AG10803 (cell line): ENCODE measurements around the gene LENG8.

Experiments
- DNase-seq: peaks from one replicate; pipeline ENCODE4 v3.0.0; 2010; ENCODE audit warnings: low read depth
- H3K4me3 ChIP-seq: 2 replicates; pipeline ENCODE4 v1.5.1; 2011; ENCODE audit warnings: mild to moderate bottlenecking, low read length, control low read depth
- CTCF ChIP-seq: conservative IDR thresholded peaks from 2 replicates; pipeline ENCODE4 v1.5.1; 2011; ENCODE audit warnings: mild to moderate bottlenecking, low read length, control low read depth, inconsistent platforms

Gene LENG8

GRCh38 chr19:54454781-54455675 is 6.0 kb downstream of the LENG8 start:
- TF ChIP-seq CTCF = no peak
- H3K4me3 ChIP-seq = no peak overlapping the region
- DNase-seq = no peak

GRCh38 chr19:54455786-54456422 is 6.9 kb downstream of the LENG8 start:
- H3K4me3 ChIP-seq = no peak overlapping the region
- no peak for TF ChIP-seq CTCF
- no peak for DNase-seq

DNA sequence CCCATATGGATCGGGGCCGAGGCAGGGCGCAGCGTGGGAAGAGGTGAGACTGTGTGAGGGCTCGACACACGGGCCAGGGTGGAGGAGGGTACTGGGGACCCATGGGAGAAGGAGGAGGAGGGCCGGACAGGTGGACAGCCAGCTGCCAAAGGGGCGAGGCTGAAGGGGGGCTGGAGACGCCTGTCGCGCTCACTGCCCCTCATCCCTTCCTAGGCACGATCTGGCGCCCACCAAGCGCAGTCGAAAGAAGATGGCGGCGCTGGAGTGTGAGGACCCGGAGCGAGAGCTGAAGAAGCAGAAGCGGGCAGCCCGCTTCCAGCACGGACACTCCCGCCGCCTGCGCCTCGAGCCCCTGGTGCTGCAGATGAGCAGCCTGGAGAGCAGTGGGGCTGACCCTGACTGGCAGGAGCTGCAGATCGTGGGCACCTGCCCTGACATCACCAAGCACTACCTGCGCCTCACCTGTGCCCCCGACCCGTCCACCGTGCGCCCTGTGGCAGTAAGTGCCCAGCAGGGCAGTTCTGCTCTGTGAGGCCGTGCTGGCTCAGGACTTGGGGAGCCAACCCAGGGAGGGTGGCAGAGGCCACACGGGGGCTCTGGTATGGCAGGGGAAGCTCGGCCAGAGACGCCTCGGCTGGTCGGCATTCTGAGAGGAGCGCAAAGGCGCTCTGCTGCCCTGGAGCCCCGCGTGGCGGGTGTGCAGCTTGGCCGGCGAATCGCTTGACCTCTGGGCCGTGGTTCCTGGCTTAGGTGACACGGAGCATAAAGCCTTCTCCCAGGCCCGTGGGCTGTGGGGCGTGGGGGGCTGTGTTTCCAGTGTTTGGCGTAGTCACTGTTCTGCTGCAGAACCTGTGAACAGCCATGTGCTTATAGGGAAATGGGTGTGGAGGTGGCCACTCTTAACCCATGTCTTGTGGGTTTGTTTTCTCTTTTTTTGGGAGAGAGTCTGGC is 7.7 kb downstream of the LENG8 start:
- no peak for DNase-seq
- H3K4me3 ChIP-seq = no peak overlapping the region
- TF ChIP-seq CTCF = no peak

DNA sequence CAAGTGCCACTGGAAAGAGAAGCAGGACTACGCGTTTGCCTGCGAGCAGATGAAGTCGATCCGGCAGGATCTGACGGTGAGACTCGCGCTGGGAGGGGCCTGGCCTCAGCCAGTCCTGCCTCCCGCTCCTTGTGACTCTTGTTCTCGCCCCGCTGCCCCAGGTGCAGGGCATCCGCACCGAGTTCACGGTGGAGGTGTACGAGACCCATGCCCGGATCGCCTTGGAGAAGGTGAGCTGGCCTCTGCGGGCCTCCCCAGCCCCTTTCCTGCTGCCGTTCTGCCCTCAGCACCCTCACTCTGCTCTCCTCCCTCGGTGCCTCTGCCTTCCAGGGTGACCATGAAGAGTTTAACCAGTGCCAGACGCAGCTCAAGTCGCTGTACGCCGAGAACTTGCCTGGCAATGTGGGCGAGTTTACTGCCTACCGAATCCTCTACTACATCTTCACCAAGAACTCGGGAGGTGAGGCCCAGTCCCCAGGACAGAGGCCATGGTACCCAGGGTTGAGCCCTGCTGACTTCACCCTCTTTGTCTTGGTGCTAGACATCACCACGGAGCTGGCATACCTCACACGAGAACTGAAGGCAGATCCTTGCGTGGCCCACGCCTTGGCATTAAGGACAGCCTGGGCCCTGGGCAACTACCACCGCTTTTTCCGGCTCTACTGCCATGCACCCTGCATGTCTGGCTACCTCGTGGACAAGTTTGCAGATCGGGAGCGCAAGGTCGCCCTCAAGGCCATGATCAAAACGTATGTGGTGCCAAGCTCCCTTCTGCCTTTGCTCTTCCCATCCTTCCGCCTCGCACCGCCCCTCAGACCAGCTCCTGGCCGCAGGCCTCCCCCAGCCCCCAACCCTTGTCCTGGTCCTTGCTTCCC is 9.0 kb downstream of the LENG8 start:
- TF ChIP-seq CTCF = no peak
- DNase-seq = no peak
- H3K4me3 ChIP-seq = no peak overlapping the region

GRCh38 chr19:54458648-54459281 is 9.8 kb downstream of the LENG8 start:
- no peak for TF ChIP-seq CTCF
- no peak overlapping the region for H3K4me3 ChIP-seq
- DNase-seq = no peak
